K562 (cell line): Measurements from ENCODE around the gene DLX2.

ENCODE experiments used
- CCNT2 ChIP-seq: IDR thresholded peaks from 2 replicates; pipeline ENCODE4 v1.6.1; 2011; ENCODE audit warnings: borderline replicate concordance, low read depth, mild to moderate bottlenecking, moderate library complexity, mixed read lengths, low read length; ENCODE audit not compliant: insufficient read length; ENCODE audit errors: extremely low read depth
- CREB1 ChIP-seq, 2 experiments: sonication (generic) in 1 of 2; formaldehyde crosslinking in 1 of 2; IDR thresholded peaks; 2 replicates each; pipeline versions ENCODE4 v1.6.1 to v1.8.0; 2012 to 2022; ENCODE audit warnings: inconsistent platforms in 1 of 2, mild to moderate bottlenecking in 1 of 2, missing genetic modification reagents in 1 of 2, moderate library complexity in 1 of 2
- CTCF ChIP-seq, 3 experiments: IDR thresholded peaks in 2 of 3; conservative IDR thresholded peaks in 1 of 3; 2 replicates each; pipeline ENCODE4 v1.5.1; 2011 to 2012; ENCODE audit warnings: low read length in 3 of 3, mild to moderate bottlenecking in 3 of 3, control low read depth in 2 of 3, improper control_type of control experiment in 1 of 3, inconsistent platforms in 1 of 3, low read depth in 1 of 3, mixed read lengths in 1 of 3, moderate library complexity in 1 of 3; ENCODE audit not compliant: insufficient read depth in 2 of 3
- FOXA1 ChIP-seq: fragments of 450-650 bp; IDR thresholded peaks from 2 replicates; pipeline ENCODE4 v1.6.1; 2016; ENCODE audit warnings: mild to moderate bottlenecking, borderline replicate concordance
- NCOA6 ChIP-seq: fragments of 450-650 bp; IDR thresholded peaks from 2 replicates; pipeline ENCODE4 v1.6.1; 2017; ENCODE audit warnings: mild to moderate bottlenecking
- POLR2A ChIP-seq: fragments of 450-650 bp; conservative IDR thresholded peaks from 2 replicates; pipeline ENCODE4 v1.6.1; 2016
- SMARCA4 ChIP-seq: fragments of 450-650 bp; IDR thresholded peaks from 2 replicates; pipeline ENCODE4 v1.6.1; 2016
- TAF1 ChIP-seq: IDR thresholded peaks from 2 replicates; pipeline ENCODE4 v1.6.1; 2011; ENCODE audit warnings: mild to moderate bottlenecking, low read length, moderate library complexity; ENCODE audit not compliant: insufficient read depth, control insufficient read depth, severe bottlenecking; ENCODE audit errors: extremely low read depth
- ZKSCAN1 ChIP-seq: fragments of 150-350 bp; IDR thresholded peaks from 2 replicates; pipeline ENCODE4 v1.6.1; 2016; ENCODE audit warnings: low read depth, low read length
- ZNF280B ChIP-seq: fragments of 250-450 bp; sonication (Bioruptor Pico); IDR thresholded peaks from 2 replicates; pipeline ENCODE4 v1.5.1; 2021; ENCODE audit warnings: mild to moderate bottlenecking
- ZNF511 ChIP-seq: sonication (generic); formaldehyde crosslinking; IDR thresholded peaks from 2 replicates; pipeline ENCODE4 v1.8.0; 2022; ENCODE audit warnings: mild to moderate bottlenecking, missing genetic modification reagents
- ZNF639 ChIP-seq, 2 experiments: fragments of 200-800 bp in 1 of 2; sonication (Bioruptor generic) in 1 of 2; sonication (generic) in 1 of 2; formaldehyde crosslinking in 1 of 2; IDR thresholded peaks in 1 of 2; conservative IDR thresholded peaks in 1 of 2; 2 replicates each; pipeline versions ENCODE4 v1.5.0 to v1.6.1; 2016 to 2020; ENCODE audit warnings: missing compliant biosample characterization in 1 of 2, missing genetic modification characterization in 1 of 2, missing genetic modification reagents in 1 of 2

- no peak for TF ChIP-seq CCNT2
- no peak for TF ChIP-seq SMARCA4
- TF ChIP-seq NCOA6: no peak
- no peak for TF ChIP-seq CREB1 (IDR thresholded peaks at IDR 0.05)
- no peak for TF ChIP-seq CREB1 (CRISPR knock-in tag; IDR thresholded peaks at IDR 0.05)
- TF ChIP-seq FOXA1: no peak
- no peak for TF ChIP-seq ZKSCAN1
- TF ChIP-seq CTCF (IDR thresholded peaks at IDR 0.05 in 2 of 3, conservative IDR thresholded peaks at IDR 0.05 in 1 of 3; ENCODE audit: insufficient read depth in 2 of 3, low read depth in 1 of 3, low read length in 3 of 3): no peak
- no peak for TF ChIP-seq ZNF511 (CRISPR knock-in tag)
- no peak for TF ChIP-seq ZNF280B (CRISPR knock-in tag)
- TF ChIP-seq ZNF639 (CRISPR knock-in tag; conservative IDR thresholded peaks at IDR 0.05 in 1 of 2, IDR thresholded peaks at IDR 0.05 in 1 of 2): no peak
- no peak for TF ChIP-seq POLR2A
- TF ChIP-seq TAF1: no peak
These were observed 14.3 kb downstream of the DLX2 start for GRCh38 chr2:172088245-172089004.
